SK-N-DZ (cell line): Measurements from ENCODE around the gene GATAD2A.
A peak's percentile ranks its signal among the peaks of the same experiment; 100 is the strongest.

Experiments used
- DNase-seq: peaks from one replicate; pipeline ENCODE4 v3.0.0-alpha.2; 2015; ENCODE audit warnings: low spot score

GATAD2A gene

GRCh38 chr19:19488875-19489690 lies 83.6 kb downstream of the GATAD2A start:
- DNase-seq: peak; percentile 82

DNA sequence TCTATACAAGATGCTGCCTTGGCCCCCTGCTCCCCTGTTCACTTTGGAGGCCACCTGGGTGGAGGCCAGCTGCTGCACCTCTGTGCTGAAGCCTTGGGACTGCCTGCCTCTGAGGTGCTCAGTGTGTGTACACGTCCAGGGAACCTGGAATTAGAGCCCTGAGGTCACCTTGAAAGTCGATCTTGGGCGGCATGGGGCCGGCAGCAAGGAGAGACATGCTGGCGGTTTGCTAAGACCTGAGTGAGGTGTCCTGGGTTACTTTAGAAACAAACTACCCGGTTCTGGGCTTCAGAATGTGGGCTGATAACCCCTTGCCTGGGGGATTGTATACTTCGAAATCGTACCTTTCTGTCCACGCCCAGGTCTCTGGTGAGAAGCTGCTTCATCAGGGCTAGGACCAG lies 84.3 kb downstream of the GATAD2A start:
- DNase-seq: no peak

GRCh38 chr19:19490214-19490968 lies 84.9 kb downstream of the GATAD2A start:
- DNase-seq: peak; percentile 71

DNA sequence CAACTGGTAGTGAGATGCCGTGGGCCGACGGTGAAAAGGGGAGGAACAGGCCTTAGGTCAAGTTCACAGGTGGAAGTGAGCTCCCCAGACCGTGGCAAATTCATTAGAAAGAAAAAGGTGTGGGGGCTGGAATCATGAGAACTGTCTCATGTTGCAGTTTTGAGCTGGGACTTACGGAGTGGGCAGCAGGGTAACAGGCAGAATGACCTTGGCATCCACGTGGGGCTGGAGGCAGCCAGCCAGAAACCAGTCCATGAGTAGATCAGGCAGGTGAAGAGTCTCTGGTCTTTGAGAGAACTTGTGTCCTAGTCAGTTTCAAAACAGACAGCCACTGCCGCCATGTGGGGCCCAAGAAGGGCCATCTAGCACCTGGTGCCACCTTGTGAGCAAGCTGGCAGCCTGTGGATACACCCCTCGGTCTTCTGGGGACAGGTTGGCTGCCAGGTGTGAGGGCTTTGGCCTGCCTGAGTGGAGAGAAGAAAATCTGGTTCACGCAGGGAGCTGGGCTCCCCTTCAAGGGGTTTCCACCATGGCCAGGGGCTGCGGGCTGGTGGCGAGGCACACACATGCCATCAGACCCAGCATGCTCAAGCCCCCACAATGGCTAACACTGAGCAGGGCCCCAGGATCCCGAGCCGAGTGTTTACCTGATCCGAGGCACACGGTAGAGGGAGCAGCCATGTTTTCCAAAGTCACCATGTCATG lies 86.0 kb downstream of the GATAD2A start:
- DNase-seq: no peak

DNA sequence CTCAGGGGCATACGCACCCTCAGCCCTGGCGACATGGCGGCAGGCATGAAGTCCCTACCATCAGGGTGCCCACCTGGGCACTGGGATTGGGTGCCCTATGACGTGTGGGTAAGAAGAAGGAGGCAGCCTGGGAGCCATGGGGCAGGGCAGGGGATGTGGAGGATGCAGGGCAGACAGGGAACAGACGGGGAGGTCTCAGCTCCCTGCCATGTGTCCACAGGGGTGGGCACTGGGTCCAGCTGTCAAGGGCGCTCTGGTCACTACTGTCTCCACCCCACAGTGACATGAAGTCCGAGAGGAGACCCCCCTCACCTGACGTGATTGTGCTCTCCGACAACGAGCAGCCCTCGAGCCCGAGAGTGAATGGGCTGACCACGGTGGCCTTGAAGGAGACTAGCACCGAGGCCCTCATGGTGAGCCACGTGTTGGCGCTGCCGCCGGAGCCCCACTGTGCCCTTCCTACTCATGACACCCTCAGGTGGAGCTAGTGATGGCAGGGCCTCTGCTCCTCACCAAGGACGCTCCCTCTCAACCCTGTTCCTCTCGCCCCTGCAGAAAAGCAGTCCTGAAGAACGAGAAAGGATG lies 86.6 kb downstream of the GATAD2A start:
- DNase-seq: no peak

- DNase-seq: no peak
Measured at GRCh38 chr19:19493841-19494546, 88.5 kb downstream of the GATAD2A start.

DNA sequence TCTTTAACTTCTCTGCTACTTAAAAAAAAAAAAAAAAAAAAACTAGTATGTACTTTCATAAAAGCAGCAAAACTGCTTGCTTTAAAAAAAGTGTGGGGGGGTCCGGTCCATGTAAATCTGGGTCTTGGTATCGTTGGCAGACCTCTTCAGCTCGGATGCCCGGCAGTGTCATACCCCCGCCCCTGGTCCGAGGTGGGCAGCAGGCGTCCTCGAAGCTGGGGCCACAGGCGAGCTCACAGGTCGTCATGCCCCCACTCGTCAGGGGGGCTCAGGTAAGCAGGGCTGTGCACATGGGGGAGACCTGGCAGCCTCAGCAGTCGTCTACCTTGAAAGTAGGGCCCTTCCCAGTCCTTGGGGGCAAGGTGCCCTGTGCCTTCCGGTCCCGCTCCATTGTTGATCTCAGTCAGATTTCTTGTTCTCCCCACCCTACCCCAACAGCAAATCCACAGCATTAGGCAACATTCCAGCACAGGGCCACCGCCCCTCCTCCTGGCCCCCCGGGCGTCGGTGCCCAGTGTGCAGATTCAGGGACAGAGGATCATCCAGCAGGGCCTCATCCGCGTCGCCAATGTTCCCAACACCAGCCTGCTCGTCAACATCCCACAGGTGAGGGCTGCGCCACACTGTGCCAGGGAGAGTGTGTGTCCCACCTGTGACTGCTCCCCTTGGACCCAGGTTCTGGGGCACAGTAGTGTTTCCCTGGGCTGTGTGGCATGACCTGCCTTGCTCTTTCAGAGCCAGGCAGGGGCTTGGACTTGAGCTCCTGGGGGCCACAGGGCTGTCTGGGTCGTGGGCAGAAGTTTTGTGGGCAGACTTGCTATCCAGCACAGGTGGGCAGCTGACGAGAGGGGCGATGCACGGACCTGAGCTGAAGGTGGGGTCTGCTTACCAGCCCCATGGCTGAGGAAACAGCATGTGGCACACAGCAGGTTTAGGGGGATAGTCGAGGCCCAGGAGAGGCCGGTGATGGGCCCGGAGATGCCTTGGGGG lies 90.4 kb downstream of the GATAD2A start:
- no peak for DNase-seq

- DNase-seq: no peak
Measured at GRCh38 chr19:19498255-19498991, 92.9 kb downstream of the GATAD2A start.

DNA sequence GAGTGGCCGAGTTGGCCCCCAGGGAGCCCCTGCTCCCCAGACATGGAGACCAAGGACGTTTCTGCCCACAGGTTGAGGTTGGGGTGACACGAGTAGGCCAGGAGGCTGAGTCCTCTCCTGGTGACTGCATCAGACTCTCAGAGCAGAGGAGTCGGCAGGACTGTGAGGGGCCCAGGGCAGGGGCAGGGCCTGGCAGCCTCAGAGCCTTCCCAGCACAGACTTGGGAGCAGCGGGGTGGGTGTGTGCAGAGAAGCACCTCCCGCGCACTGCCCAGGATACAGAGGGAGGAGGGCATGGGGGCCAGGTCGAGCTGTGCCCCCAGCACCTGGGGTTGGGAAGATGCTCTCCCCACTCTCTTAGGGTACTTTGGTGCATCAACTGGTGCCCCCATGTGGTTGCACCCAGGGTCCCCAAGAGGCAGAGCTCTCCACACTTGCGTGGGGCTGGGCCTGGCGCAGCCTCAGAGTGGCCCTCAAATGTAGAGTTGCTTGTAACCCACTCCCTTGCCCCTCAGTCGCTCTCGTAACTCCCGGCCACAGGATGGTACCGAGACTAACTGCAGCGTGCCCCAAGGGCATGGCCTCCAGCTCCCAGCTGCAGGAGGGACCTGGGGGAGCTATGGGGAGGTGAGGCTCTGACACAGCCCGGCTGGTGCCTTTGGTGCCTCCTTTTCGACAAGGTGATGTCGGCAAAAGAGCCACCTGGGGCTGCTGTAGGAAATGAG lies 94.0 kb downstream of the GATAD2A start:
- DNase-seq: no peak

DNA sequence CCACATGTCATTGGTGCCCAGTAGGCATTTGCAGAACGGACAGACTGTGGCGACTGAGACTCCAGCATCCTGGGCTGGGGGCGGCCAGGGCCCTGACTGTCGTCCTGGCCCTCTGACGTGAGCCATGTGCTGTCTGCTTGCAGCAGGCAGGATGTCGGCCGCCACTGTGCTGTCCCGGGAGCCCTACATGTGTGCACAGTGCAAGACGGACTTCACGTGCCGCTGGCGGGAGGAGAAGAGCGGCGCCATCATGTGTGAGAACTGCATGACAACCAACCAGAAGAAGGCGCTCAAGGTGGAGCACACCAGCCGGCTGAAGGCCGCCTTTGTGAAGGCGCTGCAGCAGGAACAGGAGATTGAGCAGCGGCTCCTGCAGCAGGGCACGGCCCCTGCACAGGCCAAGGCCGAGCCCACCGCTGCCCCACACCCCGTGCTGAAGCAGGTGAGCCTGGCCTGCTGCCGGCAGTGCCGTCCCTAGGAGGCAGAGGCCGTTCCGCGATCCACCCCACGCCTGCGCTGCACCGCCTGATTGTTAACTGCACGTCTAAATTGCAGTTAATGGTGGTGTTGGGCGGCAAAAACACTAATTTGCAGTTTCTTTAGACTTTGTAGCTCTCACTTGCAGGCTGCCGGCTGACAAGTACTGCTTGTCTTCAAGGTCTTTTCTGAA lies 95.6 kb downstream of the GATAD2A start:
- no peak for DNase-seq

- no peak for DNase-seq
Measured at GRCh38 chr19:19501798-19502197, 96.3 kb downstream of the GATAD2A start.

GRCh38 chr19:19502281-19502680 lies 96.8 kb downstream of the GATAD2A start:
- DNase-seq: no peak

DNA sequence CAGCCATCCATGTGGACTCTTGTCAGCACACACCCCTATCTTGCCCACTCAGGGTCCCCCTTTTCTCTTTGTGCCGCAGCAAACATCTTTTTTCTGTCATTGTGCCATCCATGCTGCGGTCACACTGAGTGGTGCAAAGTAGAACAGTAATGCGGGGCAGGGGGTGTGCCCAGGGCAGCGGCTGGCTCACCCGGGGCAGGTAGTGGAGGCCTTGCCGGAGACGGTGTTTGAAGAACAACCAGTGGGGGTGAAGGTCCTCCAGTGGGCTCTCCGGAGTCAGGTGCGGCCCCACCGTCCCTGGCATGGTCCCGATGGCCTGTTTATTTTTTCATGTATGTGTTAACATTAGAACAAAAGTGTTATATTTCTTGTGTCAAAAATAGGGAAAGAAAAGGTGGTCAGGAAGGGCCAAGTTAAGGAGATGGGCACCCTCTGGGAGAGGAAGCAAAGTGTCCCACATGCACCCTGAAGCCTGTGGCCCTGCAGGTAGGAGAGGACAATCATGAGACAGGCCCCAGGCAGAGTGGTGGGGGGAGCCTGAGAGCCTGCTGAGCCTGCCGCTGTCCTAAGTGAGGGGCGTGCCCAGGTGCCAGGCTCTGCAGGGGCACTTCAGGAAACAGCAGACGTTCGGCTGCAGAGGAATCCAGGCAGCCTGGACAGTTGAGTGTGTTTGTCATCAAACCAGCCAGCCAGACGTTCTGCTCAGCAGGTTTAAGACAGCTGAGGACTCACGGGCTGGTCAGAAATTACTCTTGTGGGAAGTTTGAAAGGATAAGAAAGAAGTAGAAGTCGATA lies 97.5 kb downstream of the GATAD2A start:
- no peak for DNase-seq

DNA sequence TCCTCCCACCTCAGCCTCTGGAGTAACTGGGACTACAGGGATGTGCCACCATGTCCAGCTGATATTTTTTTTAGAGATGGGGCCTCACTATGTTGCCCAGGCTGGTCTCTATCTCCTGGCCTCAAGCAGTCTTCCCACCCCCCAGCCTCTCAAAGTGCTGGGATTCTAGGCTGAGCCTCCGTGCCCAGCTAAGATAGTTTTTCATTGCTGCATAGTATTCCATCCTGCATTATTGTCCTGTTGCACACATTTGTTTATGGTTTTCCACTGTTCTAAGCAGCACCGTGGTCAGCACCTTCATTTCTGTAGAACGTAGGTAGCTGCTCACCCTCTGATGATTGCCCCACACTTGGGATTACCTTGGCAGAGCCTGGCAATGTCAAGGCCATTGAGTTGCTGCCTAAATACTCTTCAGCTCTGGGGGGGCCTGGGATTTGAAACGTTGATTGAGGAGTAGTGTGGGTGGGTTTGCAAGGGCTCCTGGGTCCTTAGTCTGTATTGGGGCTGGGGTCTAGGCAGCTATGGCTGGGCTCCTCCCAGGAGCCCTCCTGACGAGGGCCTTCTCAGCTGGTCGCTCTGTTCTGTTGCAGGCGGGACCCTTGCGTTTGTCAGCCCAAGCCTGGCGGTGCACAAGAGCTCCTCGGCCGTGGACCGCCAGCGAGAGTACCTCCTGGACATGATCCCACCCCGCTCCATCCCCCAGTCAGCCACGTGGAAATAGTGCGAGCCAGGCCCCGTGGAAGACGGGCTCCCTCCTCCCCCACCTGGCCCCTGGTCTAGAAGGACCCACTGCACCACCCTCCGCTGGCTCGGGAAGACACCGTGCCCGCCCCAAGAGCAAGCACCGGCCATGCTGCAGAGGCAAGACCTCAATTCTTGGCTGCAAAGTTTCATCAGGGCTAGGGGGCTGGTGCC lies 99.5 kb downstream of the GATAD2A start:
- DNase-seq: no peak

DNA sequence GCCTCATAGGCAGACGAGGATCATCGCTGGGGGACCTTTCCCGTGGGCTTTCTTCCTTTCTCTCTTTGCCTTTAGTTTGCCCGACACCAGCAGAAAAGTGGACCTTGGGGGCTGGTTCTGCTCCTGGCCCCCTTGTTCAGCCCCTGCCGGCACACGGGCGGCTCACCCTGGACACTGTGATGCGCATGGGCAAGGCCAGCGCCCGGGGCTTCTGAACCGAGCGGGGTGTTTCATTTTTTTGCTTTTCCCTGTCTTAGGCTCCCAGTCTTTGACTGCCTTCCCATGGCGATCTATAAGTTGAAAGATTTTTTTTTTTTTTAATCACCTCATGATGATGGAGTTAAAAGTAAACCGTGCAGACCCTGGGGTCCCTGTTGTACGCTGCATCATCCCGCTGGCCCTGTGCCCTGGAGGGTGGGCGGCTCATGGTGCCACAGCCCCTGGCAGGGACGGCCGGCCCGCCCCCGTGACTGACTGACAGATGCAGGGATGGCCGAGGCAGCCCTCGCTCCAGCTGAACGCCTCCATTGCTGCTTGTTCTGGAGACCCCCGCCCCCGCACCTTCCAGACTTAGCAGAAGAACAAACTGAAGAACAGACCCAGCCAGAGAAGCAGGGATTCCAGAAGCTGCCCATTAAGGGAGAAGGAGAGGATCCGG lies 100.3 kb downstream of the GATAD2A start:
- DNase-seq: no peak

DNA sequence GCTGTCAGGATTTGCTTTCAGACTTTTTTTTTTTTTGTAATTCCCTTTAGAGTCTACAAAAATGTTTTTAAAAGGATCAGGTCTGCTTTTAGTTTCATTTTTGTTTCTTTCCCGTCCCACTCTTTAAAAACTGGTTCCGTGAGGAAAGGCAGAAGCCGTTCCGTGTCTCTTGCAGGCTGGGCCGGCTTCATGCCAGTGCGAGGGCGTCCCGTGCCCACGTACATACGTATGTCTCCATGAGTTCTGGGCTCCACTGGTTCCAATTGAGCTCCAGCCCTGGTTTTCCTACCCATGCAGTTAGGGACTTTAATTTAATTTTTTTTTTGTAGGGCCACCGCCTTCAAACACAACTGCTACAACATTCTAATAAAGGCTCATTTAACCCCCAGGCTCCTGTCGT lies 101.1 kb downstream of the GATAD2A start:
- no peak for DNase-seq
